Stimulated activated CD4-positive, alpha-beta T cell treated with anti-CD3 and anti-CD28 coated beads, Interleukin-4, amount 100 ng/mL, for 4 hours (primary cell): Measurements from ENCODE around the gene MAGEF1.

ENCODE experiments used
- DNase-seq, 2 experiments: peaks; one replicate each; pipeline ENCODE4 v3.0.0-alpha.2; 2020

The MAGEF1 gene

GRCh38 chr3:184662187-184662586 lies 49.7 kb downstream of the MAGEF1 start:
- no peak for DNase-seq

GRCh38 chr3:184660931-184661330 lies 50.9 kb downstream of the MAGEF1 start:
- no peak for DNase-seq
